Upper lobe of right lung (tissue), 1 donor: ENCODE data around the gene POLR3F. TPM values are rescaled to one million over a fixed set of nuclear protein-coding genes. Genes with fewer than 3 reads are reported as not detected.
"Not testable (repeated sequence)": the region's sequence is repeated elsewhere in the genome, so short reads cannot be mapped to it uniquely, and the experiment has no call there.

Experiments used
- ATAC-seq: fragments of 200-7000 bp; cut with Tn5 transposase; one replicate; pipeline ENCODE4 v1.9.1; 2020; ENCODE audit warnings: mild to moderate bottlenecking, moderate library complexity
- DNase-seq: peaks from one replicate; pipeline ENCODE4 v3.0.0-alpha.2; 2020
- H3K27ac ChIP-seq: fragments of 200-600 bp; one replicate; pipeline ENCODE4 v1.8.0; 2022
- H3K27me3 ChIP-seq: fragments of 200-600 bp; one replicate; pipeline ENCODE4 v1.8.0; 2022; ENCODE audit warnings: mild to moderate bottlenecking
- H3K36me3 ChIP-seq: fragments of 200-600 bp; one replicate; pipeline ENCODE4 v1.8.0; 2022
- H3K4me1 ChIP-seq: fragments of 200-600 bp; one replicate; pipeline ENCODE4 v1.8.0; 2022
- H3K4me3 ChIP-seq: fragments of 200-600 bp; one replicate; pipeline ENCODE4 v1.8.0; 2022; ENCODE audit warnings: mild to moderate bottlenecking
- H3K9me3 ChIP-seq: fragments of 200-600 bp; one replicate; pipeline ENCODE4 v1.8.0; 2022
- CTCF ChIP-seq: fragments of 200-600 bp; IDR thresholded peaks from one replicate; pipeline ENCODE4 v1.8.0; 2022; ENCODE audit warnings: antibody characterized with exemption
- intact Hi-C: fragments of 100-400 bp; cut with DNase I; formaldehyde crosslinking; loops from one replicate; pipeline ENCODE4 v1.11.0; 2022
- total RNA-seq: library from RNA; stranded (reverse); fragmentation: NEBNext Ultra II Directional; extraction: Animal tissue kit (Norgen Biotek cat#: 25700); gene quantifications from one replicate; pipeline ENCODE4 v1.2.1, GENCODE V29; 2021
- donor health status: DM: no; HTN: yes; CAD: no; lungs with severe emphysema.

POLR3F gene
- total RNA-seq, 1 donor from 2014 or later: 7.2 TPM

GRCh38 chr20:18523066-18523465 lies 55.9 kb downstream of the POLR3F start:
- DNase-seq (no peak), ATAC-seq (no peak)
- Histone ChIP-seq H3K27me3 (no peaks in the 10 kb centered on the region), H3K27ac (no peak overlapping the region), H3K4me1 (no peaks in the 10 kb centered on the region), H3K36me3 (peaks cover 43% of the 10 kb centered on the region), H3K4me3 (no peak overlapping the region), H3K9me3 (no peaks in the 10 kb centered on the region)
- no peak for TF ChIP-seq CTCF
- intact Hi-C loops: no loop called here

- ATAC-seq (no peak), DNase-seq (no peak)
- H3K27ac ChIP-seq: no peak overlapping the region
- H3K27me3 ChIP-seq: no peaks in the 10 kb centered on the region
- peaks cover 59% of the 10 kb centered on the region for H3K36me3 ChIP-seq
- no peaks in the 10 kb centered on the region for H3K4me1 ChIP-seq
- intact Hi-C loops: no loop called here
- no peak overlapping the region for H3K4me3 ChIP-seq
- no peak for TF ChIP-seq CTCF
- H3K9me3 ChIP-seq: no peaks in the 10 kb centered on the region
Measured at GRCh38 chr20:18524646-18525045, 57.5 kb downstream of the POLR3F start.

- H3K27ac ChIP-seq: not testable (repeated sequence)
Measured at GRCh38 chr20:18526761-18527160, 59.6 kb downstream of the POLR3F start.

GRCh38 chr20:18527339-18527738 lies 60.1 kb downstream of the POLR3F start:
- DNase-seq (no peak), ATAC-seq (no peak)
- H3K36me3 ChIP-seq: peaks cover 85% of the 10 kb centered on the region
- no peaks in the 10 kb centered on the region for H3K27me3 ChIP-seq
- intact Hi-C loops: no loop called here
- TF ChIP-seq CTCF: no peak
- H3K4me3 ChIP-seq: no peak overlapping the region
- no peaks in the 10 kb centered on the region for H3K4me1 ChIP-seq
- no peaks in the 10 kb centered on the region for H3K9me3 ChIP-seq
- no peak overlapping the region for H3K27ac ChIP-seq

More at GRCh38 chr20:18526761-18527160, 59.6 kb downstream of the POLR3F start:
- DNase-seq, H3K27me3 ChIP-seq, H3K4me3 ChIP-seq, H3K4me1 ChIP-seq, H3K9me3 ChIP-seq, intact Hi-C loops, ATAC-seq: not testable (repeated sequence)
- peaks cover 80% of the 10 kb centered on the region for H3K36me3 ChIP-seq

- no peaks in the 10 kb centered on the region for H3K4me1 ChIP-seq
- H3K36me3 ChIP-seq: peaks cover 90% of the 10 kb centered on the region
- H3K27ac ChIP-seq: no peak overlapping the region
- H3K9me3 ChIP-seq: no peaks in the 10 kb centered on the region
- no peak for ATAC-seq
- no peaks in the 10 kb centered on the region for H3K27me3 ChIP-seq
- no peak overlapping the region for H3K4me3 ChIP-seq
- DNase-seq: no peak
- TF ChIP-seq CTCF: no peak
- intact Hi-C loops: no loop called here
Measured at GRCh38 chr20:18527836-18528235, 60.6 kb downstream of the POLR3F start.

GRCh38 chr20:18529041-18529440 lies 61.9 kb downstream of the POLR3F start:
- DNase-seq: no peak
- Histone ChIP-seq H3K4me1 (no peaks in the 10 kb centered on the region), H3K4me3 (no peak overlapping the region), H3K27me3 (no peaks in the 10 kb centered on the region), H3K36me3 (peaks cover 99% of the 10 kb centered on the region), H3K27ac (no peak overlapping the region), H3K9me3 (no peaks in the 10 kb centered on the region)
- intact Hi-C loops: no loop called here
- ATAC-seq: no peak
- TF ChIP-seq CTCF: no peak
